Left lobe of liver (tissue), 2 donors: ENCODE data around the gene ACAD9. TPM values are rescaled to one million over a fixed set of nuclear protein-coding genes. Genes with fewer than 3 reads are reported as not detected.
"Not testable (repeated sequence)": the region's sequence is repeated elsewhere in the genome, so short reads cannot be mapped to it uniquely, and the experiment has no call there.

Experiments
- ATAC-seq: fragments of 200-7000 bp; cut with Tn5 transposase; one replicate; pipeline ENCODE4 v1.9.1; 2020; ENCODE audit warnings: mild to moderate bottlenecking, moderate library complexity
- DNase-seq: peaks from one replicate; pipeline ENCODE4 v3.0.0-alpha.2; 2020; ENCODE audit warnings: low spot score
- total RNA-seq: library from RNA; stranded (reverse); gene quantifications from one replicate; pipeline ENCODE4 v1.2.1, GENCODE V29; 2021
- donor health status: DM: no; HTN: no; CAD: no; lungs with moderate emphysema.
- donor health status: DM: no; HTN: yes; CAD: no.

The ACAD9 gene
- total RNA-seq, 1 donor from 2014 or later = 30.7 TPM

DNA sequence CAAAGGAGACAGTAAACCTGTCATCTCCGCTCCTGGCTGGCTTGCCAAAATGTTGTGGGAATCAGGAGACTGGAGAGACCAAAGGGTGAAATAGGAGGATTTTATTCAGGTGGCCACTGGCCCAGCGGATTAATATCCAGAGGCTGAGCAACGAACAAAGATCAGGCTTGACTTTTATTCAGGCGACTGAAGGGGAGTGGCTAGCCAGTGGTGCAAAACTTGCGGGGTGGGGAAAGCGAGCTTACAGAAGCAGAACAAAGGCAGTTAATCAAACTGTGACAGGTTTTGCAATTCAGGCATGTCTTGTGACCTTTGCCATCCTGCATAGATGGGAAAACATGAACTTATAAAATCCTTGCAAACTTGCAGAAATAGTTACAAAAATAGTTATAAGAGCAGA lies 19.8 kb upstream of the ACAD9 start:
- DNase-seq (no peak), ATAC-seq (peak; percentile 73)

- DNase-seq (no peak), ATAC-seq (no peak)
Observed at GRCh38 chr3:128861491-128861890, 17.9 kb upstream of the ACAD9 start.

DNA sequence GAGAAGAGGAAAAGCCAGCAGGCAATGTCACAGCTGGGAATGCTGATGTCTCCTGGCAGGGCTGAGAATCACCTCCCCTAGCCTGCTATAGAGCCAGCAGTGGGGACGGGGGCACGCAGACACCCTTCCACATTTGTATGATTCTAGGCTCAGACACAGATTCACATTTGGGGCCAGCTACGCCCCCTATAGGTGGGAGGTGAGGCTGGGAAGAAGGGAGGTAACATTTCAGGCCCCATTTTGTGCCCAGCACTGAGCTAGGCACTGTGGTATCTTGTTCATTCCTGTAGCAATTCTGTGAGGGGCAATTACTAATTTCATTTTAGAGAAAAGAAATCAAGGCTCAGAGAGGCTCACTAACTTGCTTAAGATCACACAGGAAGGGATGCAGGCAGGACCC lies 15.9 kb upstream of the ACAD9 start:
- DNase-seq = no peak

DNA sequence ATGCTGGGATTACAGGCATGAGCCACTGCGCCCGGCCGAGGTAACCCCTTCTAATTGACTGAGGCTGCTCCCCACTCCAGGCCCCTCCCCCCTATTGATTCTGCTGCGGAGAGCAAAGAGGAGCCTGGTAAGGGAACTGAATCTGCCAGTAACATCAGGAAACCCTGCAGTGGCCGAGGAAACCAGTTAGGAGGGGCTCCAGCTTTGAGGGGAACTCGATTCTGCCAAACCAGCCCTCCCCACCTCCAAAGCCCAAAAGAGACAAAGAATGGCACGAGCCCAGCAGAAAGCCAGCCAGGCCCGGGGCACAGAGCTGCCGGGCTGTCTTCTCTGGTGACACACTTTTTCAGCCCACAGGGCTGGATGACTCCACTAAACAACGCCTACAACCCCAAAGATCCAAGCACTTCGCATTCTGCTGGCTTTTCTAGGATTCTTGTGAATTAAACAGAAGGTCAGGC lies 15.0 kb upstream of the ACAD9 start:
- DNase-seq = no peak
- ATAC-seq = peak; percentile 44

More for the DNA sequence above, 15.9 kb upstream of the ACAD9 start:
- ATAC-seq = no peak

DNA sequence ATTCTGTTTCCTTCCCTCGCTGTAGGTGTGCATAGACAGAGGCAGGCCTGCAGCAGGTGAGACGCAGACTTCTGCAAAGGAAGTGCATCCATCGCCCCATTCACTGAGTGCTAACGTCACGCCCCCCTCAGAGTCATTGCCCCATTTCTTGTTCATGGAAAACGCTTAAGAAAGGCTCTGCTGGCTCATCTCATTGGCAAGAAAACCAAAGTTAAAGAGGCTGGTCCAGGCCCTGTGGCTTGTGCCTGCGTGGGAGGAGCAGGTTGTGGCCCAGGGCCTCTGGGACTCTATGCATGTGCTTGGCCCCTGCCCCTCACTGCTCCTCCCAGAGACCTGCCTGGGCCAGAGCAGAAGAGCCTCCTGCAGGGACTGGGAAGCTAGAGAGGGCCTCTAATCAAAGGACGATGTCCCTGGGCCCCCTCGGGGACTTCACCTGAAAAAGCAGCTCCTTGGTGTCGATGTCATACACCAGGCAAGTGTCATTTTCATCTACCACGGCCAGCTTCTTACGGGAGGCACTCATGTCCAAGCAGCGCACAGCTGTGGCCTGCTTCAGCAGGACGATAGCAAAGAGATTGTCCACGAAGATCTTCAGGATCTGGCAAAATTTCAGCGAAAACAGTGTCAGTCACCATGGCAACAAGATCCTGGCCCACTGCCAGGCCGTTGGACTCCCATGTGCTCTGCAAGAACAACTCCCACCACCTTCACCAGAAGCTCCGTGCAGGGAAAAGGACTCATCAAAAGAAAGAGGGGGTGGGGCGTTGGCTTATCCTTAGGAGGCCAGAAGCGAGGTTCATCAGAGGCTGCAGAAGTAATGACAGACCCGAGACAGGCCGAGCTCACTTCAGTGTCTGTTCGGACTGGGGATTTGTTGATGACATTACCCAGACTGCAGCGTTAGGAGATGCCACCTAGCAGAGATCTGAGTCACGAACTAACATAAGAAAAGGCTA lies 14.3 kb upstream of the ACAD9 start:
- DNase-seq, ATAC-seq: not testable (repeated sequence)

DNA sequence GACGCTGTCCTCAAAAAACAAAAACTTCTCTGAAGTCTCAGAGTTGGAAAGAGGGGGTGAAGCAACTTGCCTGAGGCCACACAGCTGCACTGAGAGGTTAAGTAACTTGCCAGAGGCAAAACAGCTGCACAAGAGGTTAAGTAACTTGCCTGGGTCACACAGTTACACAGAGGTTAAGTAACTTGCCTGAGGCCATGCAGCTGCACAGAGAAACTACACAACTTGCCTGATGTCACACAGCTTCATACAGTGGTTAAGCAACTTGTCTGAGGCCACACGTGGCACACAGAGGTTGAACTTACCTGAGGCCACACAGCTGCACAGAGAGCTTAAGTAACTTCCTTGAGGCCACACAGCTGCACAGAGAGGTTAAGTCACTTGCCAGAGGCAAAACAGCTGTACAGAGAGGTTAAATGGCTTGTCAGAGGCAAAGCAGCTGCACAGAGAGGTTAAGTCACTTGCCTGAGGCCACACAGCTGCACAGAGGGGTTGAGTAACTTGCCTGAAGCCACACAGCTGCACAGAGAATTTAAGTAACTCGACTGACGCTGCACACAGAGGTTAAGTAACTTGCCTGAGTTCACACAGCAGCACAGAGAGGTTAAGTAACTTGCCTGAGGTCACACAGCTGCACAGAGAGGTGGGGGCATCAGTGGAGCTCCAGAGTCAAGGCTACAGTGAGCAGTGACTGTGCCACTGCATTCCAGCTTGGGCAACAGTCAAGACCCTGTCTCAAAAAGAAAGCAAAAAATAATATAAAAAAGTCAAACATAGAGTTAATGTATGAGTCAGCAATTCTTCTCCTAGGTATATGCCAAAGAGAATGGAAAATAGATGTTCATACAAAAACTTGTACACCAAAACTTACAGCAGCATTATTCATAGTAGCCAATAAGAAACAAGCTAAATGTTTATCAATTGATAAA lies 12.0 kb upstream of the ACAD9 start:
- DNase-seq = no peak
- no peak for ATAC-seq

GRCh38 chr3:128870347-128870746 lies 9.1 kb upstream of the ACAD9 start:
- ATAC-seq = no peak
- DNase-seq = no peak

DNA sequence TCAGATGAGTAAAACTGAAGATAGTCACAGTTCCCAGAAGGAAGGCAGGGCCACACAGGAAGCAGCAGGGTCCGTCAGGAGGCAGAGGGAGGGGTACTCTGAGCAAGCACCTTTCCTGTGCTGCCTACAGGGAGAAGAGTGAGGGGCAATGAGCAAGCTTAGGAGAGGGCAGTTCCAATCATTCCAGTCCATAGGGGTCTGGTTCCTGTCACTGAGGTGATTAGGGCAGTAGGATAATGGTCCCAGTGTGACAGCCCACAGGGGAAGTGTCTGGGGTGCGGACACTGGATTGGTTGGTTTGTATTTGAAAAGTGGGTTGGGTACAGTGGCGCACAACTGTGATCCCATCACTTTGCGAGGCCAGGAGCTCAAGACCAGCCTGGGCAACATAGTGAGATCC lies 7.1 kb upstream of the ACAD9 start:
- DNase-seq (no peak), ATAC-seq (no peak)

- DNase-seq (no peak), ATAC-seq (no peak)
Observed at GRCh38 chr3:128872744-128873143, 6.7 kb upstream of the ACAD9 start.

DNA sequence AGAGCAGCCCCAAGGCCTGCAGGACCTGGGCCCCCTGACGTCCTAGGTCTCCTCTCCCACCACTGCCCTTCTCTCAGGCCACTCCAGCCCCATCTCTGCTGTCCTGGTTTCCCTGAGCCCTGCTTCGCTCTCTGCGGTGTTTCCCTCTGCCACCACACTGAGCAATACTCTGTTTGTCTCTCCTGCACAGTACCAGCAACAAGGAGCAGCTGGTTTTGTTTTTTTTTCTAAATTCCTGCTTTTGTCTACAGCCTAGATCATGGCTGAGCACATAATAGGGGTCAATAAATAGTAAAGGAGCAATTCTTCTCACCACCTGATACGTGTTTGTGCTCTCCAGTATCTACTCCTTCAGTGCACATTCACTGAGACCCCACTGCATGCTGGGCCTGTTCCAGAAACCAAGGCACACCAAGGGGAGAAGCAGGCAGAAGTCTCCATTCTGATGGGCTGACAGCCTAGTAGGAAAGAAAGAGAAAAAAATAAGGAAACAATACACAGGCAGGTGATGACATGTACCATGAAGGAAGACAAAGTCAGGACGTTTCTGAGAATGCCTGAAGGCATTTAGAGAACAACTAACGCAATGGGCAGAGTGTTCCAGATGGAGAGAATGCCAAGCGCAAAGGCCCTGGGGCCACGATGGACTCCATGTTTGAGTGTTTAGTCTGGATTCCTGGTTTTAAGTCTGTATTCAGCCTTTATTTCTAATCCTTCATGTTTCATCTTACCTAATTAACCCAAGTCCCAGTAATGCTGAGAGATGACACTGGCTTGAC lies 6.0 kb upstream of the ACAD9 start:
- ATAC-seq = no peak
- DNase-seq = no peak

GRCh38 chr3:128874481-128875180 lies 4.8 kb upstream of the ACAD9 start:
- DNase-seq (no peak), ATAC-seq (no peak)

DNA sequence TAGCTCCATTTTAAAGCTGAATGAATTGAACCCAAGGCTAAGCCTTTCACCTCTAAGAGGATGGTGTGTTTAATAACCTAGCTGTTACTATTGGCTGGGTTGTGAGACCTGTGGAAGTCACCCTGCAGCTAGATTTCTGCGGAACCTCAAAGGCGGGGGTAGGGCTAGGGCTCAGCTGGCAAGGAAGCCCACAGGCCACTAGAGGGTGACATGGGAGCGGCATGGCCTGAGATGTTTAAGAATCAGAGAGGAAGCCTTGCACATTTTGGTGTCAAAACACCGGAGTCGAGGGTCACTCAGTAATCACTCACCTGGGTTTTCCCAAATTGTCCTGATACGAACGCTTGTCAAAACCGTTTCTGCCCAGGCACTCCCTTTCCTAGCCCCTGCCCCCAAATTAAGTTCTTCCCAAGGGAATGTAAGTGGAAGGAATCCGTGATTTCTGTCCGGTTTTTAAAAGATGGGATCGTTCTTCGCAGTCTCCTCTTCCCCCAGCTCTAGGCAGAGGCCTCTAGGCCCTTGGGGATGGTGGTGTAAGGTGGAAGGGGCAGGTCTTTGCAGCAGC lies 3.8 kb upstream of the ACAD9 start:
- peak; percentile 65 for DNase-seq
- peak; percentile 65 for ATAC-seq

DNA sequence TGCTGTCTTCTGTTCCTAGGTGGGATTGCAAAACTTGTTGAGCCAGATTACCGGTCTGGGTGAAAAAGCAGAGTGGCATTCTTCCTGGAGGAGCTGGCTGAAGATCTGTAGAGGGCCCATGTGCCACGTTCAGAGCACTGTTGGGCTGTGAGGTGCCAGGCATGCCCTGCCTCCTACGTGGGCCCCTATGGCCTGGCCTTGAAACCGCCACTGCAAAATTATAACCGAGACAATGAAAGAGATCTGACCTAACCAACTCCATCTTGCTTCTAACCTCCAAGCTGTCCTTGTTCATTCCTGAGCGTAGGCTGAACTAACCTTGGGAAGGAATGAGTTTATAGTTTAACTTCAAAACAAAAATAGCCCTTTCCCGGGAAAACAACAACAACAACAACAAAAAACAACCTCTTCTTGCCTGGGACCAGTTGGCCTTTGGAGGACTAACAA lies 1.4 kb upstream of the ACAD9 start:
- DNase-seq = no peak

GRCh38 chr3:128878556-128879124 lies 780 bp upstream of the ACAD9 start:
- peak; percentile 47 for ATAC-seq
- no peak for DNase-seq

More for the DNA sequence above, 1.4 kb upstream of the ACAD9 start:
- no peak for ATAC-seq

GRCh38 chr3:128879991-128880390 lies 571 bp downstream of the ACAD9 start:
- no peak for ATAC-seq

GRCh38 chr3:128880455-128880854 lies 1.0 kb downstream of the ACAD9 start:
- not testable (repeated sequence) for ATAC-seq

More at GRCh38 chr3:128879991-128880390, 571 bp downstream of the ACAD9 start:
- DNase-seq = no peak

GRCh38 chr3:128881576-128881975 lies 2.2 kb downstream of the ACAD9 start:
- no peak for DNase-seq
- ATAC-seq = no peak

More at GRCh38 chr3:128880455-128880854, 1.0 kb downstream of the ACAD9 start:
- DNase-seq = not testable (repeated sequence)

DNA sequence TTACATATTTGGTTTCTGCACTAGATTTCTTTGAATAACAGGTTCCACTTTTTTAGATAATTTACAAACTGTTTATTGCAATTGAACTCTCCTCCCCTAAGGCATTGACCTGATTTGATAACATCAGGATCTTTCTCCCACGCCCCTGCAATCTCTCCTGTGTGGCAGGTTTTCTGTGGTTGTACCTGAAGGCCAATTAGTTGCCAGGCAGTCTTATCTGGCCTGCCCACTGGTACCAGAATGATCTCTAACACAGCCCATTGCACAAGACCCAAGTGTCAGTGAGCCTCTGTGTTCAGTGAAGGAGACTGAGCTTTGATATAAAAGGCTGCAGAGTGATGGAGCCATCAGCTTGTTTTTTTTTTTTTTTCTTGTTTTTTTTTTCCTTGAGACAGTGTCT lies 3.3 kb downstream of the ACAD9 start:
- ATAC-seq (peak; percentile 7), DNase-seq (no peak)

GRCh38 chr3:128884992-128885391 lies 5.6 kb downstream of the ACAD9 start:
- DNase-seq (peak; percentile 64), ATAC-seq (peak; percentile 94)
